Raji (cell line): Measurements from ENCODE around the gene CALM3.

ENCODE experiments used
- POLR2A ChIP-seq: IDR thresholded peaks from 2 replicates; pipeline ENCODE4 v1.6.1; 2011; ENCODE audit warnings: low read depth, low read length, control low read depth; ENCODE audit not compliant: insufficient read depth

The CALM3 gene

GRCh38 chr19:46621191-46622117 lies 20.3 kb downstream of the CALM3 start:
- TF ChIP-seq POLR2A: no peak

- no peak for TF ChIP-seq POLR2A
Observed at GRCh38 chr19:46622118-46622446, 21.0 kb downstream of the CALM3 start.

- TF ChIP-seq POLR2A: no peak
Observed at GRCh38 chr19:46623915-46624502, 22.9 kb downstream of the CALM3 start.

- no peak for TF ChIP-seq POLR2A
Observed at GRCh38 chr19:46624958-46625661, 24.0 kb downstream of the CALM3 start, which contains the start of gene PTGIR. Gene PTGIR (minus strand): TSS chr19:46625089. CDS start chr19:46624225, 864 bp downstream.

GRCh38 chr19:46625731-46626130 lies 24.6 kb downstream of the CALM3 start:
- TF ChIP-seq POLR2A: no peak

GRCh38 chr19:46626446-46626845 lies 25.3 kb downstream of the CALM3 start:
- no peak for TF ChIP-seq POLR2A

- no peak for TF ChIP-seq POLR2A
Observed at GRCh38 chr19:46629546-46630025, 28.5 kb downstream of the CALM3 start.

GRCh38 chr19:46630586-46631205 lies 29.6 kb downstream of the CALM3 start:
- no peak for TF ChIP-seq POLR2A

- TF ChIP-seq POLR2A: no peak
Observed at GRCh38 chr19:46631481-46631880, 30.4 kb downstream of the CALM3 start.

GRCh38 chr19:46633130-46633529 lies 32.0 kb downstream of the CALM3 start:
- TF ChIP-seq POLR2A: no peak

GRCh38 chr19:46634045-46634655 lies 33.0 kb downstream of the CALM3 start:
- 0 out of 2 replicates have a peak, but pooled peaks have one; percentile 18 for TF ChIP-seq POLR2A

GRCh38 chr19:46634656-46635218 lies 33.6 kb downstream of the CALM3 start:
- no peak for TF ChIP-seq POLR2A

- no peak for TF ChIP-seq POLR2A
Observed at GRCh38 chr19:46635920-46636761, 35.0 kb downstream of the CALM3 start, which contains the start of gene GNG8. Gene GNG8 (minus strand): TSS chr19:46636202. CDS start chr19:46634682, 1,520 bp downstream.
